Right lung (tissue), 5 donors: ENCODE results near the gene DAPK1. TPM values are rescaled to one million over a fixed set of nuclear protein-coding genes. Genes with fewer than 3 reads are reported as not detected.

Experiments
- DNase-seq, 2 donors: peaks; one replicate each; pipeline ENCODE4 v3.0.0-alpha.2; 2013
- polyA plus RNA-seq, 5 donors: library from polyadenylated mRNA; unstranded; fragments of 120-200 nt; gene quantifications; one replicate each; pipeline versions ENCODE4 v1.2.1 to v1.2.3, GENCODE V29; 2013; ENCODE audit warnings: inconsistent platforms in 1 of 5, low replicate concordance in 1 of 5; ENCODE audit not compliant: insufficient read length in 5 of 5, insufficient read depth in 1 of 5

The DAPK1 gene
- polyA plus RNA-seq, 5 donors: 173 to 232 (median 217) TPM

DNA sequence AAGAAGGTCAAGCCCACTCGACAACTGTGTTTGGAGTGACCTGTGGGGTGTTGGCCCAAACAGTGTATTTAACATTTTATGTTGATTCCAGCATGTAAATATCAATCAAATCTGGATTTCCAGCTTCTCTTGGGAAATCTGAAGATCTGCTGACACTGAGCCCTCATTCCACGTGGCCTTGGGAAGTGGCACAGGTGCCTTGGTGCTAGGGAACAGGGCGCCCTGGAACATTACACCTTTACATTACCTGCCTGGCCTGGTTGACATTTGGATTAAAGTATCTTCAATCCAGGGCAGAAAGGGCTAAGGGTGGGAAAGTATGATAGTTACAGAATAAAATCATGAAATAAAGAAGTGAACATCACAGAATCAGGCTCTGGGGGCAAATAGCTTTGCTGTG is 143.4 kb downstream of the DAPK1 start:
- DNase-seq: no peak

DNA sequence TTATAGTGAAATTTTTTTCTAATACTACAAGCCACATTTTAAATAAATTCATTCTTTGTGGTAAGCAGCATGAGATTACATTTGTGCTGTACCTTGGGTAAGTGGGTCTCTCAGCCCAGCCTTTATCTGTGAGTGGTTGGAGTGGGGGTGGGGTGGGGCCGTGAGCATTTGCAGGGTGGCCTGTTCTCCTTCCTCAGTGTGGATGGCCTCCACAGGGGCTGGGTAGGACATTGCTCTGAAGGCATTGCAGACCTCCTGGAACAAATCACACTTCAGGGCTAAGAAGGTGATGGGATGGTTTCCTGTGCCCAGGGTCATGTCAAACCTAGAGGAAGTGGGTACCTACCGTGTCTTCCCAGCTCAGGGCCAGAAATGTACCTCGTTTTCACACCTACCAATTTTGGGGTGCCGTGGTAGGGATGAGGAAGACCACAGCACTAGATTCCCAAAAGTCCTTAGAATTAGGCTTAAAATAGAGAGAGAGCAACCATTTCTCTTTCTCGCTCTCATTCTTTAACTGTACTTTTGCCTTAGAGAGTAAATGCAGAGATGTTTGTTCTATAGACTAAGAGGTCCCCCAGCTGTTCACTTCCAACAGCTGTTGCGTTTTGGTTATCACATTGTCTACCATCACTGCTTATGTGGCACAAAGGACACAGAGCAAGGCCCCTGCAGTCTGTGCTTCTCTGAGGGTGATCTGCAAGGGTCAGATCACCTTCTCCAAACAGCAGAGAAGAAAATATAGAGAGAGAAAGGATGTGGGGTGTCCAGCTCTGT is 144.9 kb downstream of the DAPK1 start:
- peak; percentile 68 to 72 for DNase-seq

DNA sequence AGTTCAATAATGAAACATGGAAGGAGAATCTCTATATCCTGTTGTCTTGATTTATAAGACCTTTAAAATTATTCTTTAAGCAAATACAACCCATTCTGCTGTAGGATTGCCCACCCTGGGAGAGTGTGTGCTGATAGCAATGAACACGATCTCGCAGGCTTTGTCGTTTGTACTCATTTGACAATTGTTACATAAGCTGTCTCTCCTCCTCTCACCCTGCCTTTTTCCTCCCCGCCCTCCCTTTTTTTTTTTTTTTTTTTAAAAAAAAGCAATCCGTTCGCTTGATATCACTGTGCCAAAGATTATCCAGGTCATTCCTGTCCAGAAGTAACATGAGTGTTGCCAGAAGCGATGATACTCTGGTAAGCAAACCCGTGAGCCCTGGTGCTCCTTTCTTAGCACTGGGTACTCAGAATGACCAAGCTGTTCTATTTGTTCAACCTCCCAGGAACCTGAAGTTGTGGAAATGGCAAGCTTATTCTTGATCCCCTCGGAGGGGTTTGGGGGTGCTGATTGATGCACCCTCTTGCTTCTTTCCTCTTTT is 145.5 kb downstream of the DAPK1 start:
- DNase-seq: no peak

DNA sequence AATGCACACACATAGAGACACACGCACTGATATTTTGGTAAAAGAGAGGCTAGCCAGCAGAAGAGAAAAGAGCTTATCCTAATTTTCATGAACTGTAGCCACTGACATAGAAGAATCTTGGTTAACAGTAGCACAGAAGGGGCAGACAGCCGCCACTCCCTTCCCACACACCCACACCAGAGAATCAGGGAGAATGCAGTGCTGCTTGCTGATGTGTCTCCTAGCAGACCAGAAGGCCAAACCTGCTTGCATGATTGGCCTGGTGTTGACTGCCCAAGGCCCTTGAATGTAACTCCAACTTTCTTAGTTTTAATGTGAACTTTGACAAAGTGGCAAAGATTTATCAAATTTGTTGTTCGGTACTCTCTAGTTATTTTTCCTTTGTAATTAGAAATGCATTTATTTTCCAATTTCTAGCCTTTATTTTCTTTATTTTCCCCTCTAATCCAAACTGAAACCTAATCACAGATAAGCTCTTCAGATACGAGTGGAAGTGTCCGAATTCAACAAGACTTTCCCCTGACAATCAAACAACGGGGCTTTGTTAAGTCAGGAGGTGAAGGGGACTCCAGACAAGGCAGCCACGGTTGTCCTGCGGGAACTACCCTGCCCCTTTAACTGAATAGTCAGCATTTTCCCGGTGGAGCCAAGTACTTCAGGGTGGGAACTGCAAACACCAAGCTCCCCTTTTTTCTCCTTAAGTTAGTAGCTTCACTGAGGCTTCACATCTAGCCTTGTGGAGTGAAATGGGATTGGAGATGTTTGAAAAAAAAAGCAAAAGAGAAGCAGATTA is 146.3 kb downstream of the DAPK1 start:
- DNase-seq: no peak

DNA sequence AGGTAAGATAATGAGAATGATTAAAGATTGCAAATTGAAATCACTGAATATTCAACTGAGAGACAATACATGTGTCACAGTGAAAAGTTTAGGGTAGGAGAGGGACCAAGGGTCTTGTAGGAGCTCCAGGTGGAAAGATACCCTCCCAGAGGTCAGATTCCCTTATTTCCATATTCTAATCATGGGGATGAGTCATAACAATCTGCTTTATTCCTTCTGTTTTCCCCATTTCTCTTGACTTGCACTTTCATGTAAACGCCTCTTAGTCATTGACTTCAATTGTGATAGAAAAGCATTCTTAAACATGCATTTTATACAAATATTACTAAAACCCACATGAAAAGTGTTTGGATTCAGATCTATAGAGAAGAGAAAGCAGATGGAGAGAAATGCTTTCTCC is 147.0 kb downstream of the DAPK1 start:
- no peak for DNase-seq

DNA sequence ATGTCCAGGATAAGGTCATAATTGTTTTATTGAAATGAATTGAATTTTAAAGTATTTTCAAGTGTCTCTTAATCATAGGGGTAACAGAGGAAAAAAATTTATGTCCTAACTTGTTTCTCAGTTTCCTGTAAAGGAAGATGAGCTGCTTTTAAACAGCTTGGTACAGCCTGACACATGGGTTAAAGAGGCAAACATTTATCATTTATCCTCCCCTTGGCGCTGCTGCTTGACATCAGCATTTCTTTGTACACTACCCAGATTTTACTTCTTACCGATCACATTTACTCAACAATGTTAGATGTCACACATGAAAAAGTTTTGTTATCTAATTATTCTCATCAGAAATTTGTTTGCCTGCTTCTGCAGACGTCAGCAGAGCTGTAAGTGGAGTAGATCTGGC is 148.9 kb downstream of the DAPK1 start:
- no peak for DNase-seq

DNA sequence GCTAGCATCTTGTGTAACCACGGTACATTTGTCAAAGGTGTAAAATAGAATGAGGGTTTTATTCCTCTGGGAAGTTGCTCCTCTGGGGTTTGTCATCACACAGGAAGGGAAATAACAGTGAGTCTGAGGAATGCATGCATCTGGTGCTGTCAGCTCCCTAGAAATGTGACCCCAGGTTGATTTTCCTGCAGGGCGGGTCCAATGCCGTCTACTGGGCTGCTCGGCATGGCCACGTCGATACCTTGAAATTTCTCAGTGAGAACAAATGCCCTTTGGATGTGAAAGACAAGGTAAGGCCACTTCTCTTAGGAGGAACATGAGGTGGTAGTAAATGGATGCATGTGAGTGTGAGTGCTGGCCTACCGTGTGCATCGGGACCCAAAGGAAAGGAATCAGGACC is 149.4 kb downstream of the DAPK1 start:
- no peak for DNase-seq

DNA sequence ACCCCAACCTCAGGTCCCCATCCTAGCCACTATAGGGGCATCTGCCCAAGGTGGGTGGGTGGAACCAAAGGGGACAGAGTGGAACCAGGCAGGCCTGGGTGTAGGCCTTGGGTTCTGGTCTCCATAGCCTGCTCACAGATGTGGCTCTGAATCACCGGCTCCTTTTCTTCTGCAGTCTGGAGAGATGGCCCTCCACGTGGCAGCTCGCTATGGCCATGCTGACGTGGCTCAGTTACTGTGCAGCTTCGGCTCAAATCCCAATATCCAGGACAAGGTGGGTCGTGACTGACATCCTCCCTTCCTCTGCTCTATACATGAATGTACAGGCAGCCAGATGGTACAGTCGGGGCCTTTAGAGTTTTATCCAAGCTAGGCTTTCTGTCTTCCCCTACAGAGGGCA is 150.9 kb downstream of the DAPK1 start:
- DNase-seq: no peak

DNA sequence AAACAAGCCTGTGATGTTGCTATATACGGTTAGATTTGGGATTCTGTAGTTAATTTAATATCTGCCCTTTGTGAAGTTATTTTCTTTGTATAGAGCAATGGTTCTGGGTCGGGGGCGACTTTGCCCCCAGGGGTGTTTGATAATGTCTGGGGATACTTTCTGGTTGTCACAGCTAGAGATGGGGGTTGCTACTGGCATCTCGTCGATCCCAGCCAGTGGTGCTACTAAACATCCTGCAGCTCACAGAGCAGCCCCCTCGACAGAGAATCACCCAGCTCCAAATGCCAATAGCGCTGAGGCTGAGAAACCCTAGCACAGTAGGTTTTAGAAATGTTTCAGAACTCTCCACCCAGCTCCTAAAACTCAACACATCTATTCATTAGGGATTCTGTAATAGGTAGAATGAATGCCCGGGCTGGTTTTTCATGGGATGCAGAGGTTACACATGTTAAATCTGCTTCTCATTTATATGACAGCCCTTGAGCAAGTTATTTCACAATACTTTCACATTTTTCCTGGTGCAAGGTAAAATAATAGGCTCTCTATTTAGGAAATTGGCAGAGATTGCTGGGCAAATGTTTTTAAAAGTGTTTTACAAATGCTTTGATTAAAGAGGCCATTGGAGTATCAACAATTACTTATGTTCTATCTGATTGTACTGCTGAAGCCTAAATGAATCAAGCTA is 153.1 kb downstream of the DAPK1 start:
- DNase-seq: no peak

DNA sequence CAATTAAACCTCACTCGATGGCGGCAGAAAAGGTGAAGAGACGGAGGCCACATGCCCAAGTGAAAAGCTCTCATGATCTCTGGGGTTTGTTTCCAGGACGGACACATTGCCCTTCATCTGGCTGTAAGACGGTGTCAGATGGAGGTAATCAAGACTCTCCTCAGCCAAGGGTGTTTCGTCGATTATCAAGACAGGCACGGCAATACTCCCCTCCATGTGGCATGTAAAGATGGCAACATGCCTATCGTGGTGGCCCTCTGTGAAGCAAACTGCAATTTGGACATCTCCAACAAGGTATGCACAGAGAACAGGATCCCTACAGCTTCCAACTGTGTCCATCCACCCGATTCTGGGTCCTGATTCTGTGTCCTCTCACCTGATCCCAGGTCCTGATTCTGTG is 153.8 kb downstream of the DAPK1 start:
- no peak for DNase-seq

DNA sequence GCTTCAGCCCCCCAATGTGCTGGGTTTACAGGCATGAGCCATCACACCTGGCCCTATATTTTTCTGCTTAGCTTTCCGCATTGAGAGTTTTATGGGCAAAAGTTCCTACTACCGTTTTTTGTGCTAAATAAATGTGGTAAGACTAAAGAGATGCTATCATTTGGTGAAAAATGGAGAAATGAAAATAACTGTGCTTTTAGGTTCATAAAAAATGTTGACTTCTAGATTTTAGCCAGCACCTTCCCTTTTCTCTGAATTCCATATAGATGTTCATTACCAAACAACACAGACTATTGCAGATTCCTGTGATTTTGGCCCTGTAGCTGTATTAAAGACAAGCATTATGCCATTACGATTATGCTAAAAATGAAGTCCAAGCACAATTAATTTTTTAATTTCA is 156.3 kb downstream of the DAPK1 start:
- no peak for DNase-seq

DNA sequence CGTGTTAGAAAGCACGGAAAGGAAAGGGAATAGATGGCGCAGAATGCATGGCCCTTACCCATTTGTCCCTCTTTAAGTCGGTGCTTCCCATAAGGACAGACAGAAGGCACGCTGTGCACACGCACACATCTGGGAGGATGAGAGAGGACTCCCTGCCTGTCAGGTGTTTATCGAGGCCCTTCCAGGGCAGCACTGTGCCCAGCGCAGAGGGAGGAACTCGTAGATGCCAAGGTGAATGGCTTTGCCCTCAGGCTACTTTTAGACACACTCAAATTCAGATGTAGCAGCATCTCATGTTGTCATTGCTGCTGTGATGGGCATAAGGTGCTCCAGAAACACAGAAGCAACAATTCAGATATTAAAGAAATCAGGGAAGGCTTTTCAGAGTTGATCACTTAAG is 158.1 kb downstream of the DAPK1 start:
- no peak for DNase-seq

DNA sequence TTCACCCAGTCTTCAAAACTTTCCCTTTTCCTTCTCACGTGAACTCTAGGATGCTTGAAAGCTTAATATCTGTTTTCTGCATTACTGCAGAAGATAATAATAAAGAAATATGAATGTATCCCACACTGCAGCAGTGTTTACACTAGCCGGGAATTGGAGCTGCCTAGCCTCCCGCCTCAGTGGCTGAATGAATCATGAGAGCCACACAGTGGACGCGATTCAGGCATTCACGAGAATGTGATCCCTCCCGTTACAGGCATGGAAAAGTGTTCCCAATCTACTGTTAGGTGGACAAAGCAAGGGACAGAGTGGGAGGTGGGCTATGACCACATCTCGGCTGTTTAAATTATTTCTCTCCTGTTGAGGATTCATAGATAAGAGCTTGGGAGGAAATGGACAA is 158.8 kb downstream of the DAPK1 start:
- DNase-seq: no peak

DNA sequence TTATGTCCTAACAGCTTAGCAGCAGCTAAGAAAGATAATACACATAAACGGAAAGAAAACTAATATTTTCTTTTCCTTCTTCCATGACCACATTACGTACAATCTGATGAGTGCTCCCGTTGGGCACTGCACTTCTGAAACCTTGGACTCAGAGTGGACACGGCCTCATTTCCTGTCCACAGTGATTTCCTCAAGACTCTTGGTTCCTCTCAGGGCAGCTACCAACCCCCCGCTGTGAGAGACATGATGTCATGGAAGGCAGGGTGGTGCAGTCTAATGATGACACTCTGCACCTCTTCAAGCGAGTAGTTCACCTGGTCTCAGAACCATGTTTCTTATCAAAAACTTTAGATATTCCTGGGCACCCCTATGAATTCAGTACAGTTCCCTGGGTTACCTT is 159.5 kb downstream of the DAPK1 start:
- DNase-seq: no peak

DNA sequence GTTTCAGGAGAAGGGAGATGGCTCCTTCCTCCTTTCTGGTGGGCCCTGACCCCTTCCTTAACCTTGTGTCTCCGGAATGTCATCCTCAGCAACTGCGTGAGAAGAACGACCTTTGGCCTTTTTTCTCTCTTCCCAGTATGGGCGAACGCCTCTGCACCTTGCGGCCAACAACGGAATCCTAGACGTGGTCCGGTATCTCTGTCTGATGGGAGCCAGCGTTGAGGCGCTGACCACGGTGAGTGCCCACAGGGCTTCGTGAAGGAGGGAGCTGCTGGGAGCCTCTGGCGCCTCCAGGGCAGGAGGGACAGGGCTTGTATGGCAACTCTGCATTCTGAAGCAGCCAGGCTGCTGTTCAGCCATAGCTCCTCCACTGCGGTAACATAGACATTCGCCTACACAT is 160.2 kb downstream of the DAPK1 start:
- DNase-seq: no peak

DNA sequence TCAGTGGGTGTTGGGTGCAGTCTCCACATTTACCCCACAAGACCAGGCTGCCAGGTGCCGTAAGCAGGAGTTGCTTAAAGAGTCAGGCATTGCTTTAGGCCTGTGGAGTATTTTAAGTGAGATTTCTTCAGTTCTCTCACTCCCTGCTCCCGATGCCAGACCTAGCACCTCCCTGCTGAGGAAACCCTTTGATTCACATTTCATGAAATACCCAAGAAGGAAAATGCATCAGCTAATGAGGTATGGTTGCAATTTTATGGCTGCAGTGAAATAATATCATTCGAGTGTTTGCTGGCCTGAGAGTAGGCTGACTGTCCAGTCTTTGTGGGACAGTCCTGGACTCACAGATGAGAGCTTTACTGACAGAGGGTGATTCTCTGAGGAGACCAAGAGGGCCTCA is 160.8 kb downstream of the DAPK1 start:
- peak in 1 of 2 donors; percentile 58 for DNase-seq

DNA sequence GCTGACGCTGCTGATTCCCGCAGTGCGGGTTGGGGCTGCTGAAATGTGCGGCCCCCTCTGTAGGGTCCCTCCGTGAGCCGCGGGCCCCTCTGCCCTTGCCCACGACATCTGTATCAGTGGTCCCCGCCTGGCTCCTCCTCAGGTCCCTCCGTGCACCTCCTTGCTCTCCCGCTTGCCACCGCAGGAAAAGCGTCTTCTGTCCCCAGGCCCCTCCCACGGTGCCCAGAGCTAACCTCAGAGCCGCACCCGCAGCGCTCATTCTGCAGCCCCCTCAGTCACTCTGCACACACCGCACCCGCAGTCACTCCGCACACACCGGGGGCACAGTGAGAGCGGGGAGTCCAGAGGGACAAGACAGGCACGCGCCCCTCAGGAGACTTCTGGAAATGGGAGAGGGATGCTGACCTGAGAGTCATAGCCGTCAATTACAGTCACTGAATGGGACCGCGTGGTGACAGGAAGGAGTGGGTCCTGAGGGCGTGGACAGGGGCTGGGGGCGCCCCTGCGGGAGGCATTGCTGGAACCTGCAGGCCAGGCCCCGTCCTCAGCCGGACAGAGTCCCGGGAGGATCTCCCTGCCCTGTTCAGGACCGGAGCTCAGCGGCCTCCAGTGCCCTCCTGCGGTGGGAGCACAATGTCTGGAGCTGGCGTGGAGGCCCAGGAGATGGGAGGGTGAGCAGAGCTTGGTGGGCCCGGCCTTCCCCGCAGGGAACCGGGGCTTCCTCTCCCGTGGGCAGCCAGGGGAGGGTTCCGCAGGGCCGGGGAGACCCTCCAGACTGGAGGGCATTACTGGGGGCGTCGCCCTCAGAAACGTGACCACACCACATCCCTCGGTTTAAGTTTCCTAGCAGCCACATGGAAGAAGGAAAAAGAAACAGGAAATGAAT is 162.1 kb downstream of the DAPK1 start:
- DNase-seq: no peak

DNA sequence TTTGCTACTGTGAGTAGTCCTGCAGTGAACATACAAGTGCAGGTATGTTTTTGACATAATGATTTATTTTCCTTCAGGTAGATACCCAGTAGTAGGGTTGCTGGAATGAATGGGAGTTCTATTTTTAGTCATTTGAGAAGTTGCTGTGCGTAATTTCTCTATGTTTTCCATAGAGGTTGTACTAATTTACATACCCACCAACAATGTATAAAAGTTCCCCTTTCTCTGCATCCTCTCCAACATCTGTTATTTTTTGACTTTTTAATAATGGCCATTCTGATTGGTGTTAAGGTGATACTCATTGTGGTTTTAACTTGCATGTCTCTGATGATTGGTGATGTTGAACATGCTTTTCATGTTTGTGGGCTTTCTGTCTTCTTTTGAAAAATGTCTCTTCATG is 163.6 kb downstream of the DAPK1 start:
- no peak for DNase-seq

DNA sequence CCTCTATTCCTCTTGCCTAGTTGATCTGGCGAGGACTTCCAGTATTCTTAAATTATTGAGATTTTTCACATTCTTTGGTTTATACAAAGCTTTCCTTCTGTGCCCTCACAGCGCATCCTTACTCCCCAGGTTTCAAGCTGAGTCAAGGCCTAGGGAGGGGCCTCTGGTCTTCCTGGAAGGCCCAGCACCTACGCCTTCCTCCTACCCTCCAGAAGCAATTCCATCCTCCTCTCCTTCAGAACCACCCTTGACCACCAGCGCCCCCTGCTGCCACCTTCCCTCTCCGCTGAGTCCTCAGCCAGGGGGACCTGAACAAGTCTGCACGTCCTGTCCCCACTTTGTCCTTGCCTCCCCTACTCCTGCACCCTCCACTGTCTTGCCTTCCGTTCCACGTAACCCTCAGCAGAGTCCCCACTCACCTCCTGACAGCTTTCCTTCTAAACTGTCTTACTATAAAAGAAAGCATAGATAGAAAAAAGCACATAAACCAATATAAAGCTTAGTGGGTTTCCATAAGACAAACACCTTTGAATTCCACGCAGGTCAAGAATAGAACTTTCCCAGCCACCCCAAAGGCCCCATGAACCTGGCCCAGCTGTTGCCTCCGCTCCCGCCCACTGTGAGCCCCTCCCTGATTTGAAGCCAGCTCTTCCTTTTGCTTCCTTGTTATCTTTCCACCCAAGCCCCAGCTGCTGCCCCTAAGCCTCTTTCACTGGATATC is 165.3 kb downstream of the DAPK1 start:
- no peak for DNase-seq

DNA sequence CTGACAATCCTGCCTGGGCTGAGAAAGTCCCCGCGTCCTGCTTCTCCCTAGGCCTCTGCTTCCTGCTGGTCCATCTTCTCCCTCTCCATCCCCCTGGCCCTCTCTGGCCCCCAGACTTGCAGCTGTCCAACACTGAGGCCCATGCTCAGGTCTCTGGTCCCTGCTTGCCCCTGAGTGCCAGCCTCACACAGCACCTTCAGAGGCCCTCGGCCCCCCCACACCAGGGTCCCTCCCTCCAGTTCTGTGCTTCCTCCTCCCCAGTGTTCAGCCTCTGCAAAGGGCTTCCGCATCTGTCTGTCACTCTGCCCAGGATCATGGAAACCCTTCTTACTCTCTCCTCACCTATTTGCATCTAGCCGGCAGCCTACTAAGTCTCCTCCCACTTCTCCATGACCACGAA is 165.9 kb downstream of the DAPK1 start:
- no peak for DNase-seq
